ENCODE data around the gene DHODH. TPM values are rescaled to one million over a fixed set of nuclear protein-coding genes. Genes with fewer than 3 reads are reported as not detected.
A peak's percentile ranks its signal among the peaks of the same experiment; 100 is the strongest.
"Not testable (repeated sequence)": the region's sequence is repeated elsewhere in the genome, so short reads cannot be mapped to it uniquely, and the experiment has no call there.

Gene DHODH
- total RNA-seq, 1 donor from 2014 or later: 6.2 TPM

DNA sequence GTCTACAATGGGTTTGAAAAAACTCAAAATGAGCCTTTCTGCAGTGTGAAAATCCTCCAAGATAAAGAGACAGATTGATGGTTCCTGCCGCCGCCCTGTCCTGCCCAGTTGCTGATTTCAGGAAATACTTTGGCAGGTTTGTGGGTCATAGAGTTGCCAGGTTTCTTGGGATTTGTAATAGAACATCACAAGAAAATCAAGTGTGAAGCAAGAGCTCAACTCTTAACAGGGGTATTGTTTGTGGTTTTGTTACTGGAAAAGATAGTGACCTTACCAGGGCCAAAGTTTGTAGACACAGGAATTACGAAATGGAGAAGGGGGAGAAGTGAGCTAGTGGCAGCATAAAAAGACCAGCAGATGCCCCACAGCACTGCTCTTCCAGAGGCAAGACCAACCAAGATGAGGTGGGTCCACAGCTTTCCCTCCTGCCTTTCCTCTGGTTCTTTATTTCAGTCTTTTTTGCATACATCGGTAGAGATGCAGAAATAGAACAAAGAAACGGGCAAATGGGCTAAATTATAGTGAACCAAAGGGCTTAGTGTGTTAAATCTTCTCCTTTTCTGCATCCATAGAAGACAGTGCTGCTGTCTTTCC lies 45.8 kb downstream of the DHODH start, which contains the start of gene HP:
Gene HP (plus strand): TSS at position 252 of the 594 bp plus-strand sequence. CDS start 148 bp downstream, at position 400.
- ATAC-seq: not testable (repeated sequence)

DNA sequence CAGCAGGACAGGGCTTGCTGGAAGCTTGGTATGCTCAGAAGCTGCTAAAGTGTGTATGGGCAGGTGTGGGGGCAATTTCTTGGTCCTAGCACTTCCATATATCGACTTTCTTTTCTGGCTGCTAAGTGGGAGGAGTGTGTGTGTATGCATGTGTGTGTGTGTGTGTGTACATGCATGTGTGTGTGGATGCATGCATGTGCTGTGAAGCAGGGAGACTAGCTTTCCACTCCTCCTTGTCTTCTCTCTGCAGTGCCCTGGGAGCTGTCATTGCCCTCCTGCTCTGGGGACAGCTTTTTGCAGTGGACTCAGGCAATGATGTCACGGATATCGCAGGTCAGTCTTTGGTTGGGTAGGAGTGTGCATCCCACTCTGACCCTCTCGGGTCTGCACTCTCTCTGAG lies 47.4 kb downstream of the DHODH start:
- no peak for ATAC-seq

DNA sequence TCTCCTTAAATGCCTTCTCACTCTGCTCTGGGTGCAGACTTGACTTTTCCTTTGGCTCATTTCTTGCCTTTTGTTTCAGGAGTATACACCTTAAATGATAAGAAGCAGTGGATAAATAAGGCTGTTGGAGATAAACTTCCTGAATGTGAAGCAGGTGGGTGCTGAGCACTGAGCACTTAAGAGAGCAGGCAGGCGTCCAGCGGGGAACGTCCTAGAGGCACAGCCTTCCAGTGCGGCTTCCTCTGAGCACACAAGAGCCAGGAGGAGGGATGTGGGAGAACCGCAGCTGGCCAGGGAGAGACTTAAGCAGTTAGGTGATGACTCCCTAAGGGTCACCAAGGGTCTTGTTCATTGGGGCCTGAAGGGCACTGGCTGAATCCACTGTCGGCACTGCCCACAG lies 48.8 kb downstream of the DHODH start:
- not testable (repeated sequence) for ATAC-seq

DNA sequence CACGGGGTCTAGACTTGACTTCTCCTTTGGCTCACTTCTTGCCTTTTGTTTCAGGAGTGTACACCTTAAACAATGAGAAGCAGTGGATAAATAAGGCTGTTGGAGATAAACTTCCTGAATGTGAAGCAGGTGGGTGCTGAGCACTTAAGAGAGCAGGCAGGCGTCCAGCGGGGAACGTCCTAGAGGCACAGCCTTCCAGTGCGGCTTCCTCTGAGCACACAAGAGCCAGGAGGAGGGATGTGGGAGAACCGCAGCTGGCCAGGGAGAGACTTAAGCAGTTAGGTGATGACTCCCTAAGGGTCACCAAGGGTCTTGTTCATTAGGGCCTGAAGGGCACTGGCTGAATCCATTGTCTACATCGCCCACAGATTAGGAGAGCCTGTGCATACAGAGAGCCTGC lies 50.5 kb downstream of the DHODH start:
- ATAC-seq: not testable (repeated sequence)

DNA sequence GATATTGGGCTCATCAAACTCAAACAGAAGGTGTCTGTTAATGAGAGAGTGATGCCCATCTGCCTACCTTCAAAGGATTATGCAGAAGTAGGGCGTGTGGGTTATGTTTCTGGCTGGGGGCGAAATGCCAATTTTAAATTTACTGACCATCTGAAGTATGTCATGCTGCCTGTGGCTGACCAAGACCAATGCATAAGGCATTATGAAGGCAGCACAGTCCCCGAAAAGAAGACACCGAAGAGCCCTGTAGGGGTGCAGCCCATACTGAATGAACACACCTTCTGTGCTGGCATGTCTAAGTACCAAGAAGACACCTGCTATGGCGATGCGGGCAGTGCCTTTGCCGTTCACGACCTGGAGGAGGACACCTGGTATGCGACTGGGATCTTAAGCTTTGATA lies 51.9 kb downstream of the DHODH start:
- ATAC-seq: no peak

DNA sequence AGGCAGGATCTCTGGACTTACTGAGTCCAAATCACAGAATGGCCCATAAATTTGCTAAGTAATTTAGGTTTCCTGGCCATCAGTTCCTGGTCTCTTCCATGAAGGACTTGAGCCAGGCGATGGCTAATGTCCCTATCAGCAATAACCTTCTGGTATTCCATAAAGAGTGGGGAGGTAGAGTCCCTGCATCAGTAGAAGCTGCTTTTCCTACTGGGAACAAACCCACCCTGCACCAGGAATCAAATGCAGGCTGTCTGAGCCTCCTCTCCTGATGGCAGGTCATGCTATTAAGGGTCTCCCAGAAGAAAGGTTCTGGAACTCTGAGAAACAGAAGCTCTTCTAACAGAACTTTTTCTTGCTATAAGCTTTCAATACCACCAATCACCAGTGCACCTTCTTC lies 53.0 kb downstream of the DHODH start:
- no peak for ATAC-seq

DNA sequence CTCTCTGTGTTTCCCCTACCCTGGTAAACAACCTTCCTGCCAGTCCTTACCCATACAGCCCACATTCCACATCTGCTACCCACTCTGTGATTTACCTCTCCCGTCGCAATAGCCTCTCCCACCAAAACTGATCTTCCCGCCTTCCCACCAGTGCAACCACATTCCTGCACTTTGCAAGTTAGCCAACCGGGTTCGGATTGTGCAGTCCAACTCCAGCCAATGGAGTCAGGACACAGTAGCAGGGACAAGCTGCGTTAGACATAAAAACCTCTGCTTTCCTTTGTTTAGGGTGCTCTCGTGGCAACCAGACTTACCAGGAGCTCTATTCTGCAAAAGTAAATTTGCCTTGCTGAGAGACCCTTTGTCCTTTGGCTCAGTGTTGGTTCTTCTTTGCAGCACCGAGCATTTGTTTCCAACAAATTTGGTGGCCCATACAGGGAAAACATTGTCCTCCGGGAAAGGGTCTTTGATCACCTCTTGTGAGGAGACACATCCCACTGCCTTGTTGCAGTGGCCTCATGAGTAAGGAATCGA lies 55.9 kb downstream of the DHODH start:
- ATAC-seq: no peak

DNA sequence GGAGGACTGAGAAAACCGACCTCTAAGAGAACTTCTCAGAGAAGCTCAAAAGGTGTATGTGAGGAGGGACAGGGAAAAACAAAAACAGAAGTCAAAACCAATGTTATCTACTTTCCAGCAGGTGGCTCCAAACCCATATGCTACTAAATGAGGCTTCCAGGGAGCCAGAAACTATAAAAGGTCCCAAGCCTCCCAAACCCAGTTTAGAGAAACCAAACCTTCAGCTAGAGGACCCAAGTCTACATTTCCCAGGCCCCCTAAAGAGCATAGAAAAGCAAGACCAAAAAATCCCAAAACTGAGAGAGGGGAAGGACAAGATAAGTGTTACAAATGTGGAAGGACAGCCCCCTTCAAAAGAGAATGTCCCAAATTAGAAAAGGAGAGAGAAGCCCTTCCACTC lies 58.2 kb downstream of the DHODH start:
- peak; percentile 47 for ATAC-seq

DNA sequence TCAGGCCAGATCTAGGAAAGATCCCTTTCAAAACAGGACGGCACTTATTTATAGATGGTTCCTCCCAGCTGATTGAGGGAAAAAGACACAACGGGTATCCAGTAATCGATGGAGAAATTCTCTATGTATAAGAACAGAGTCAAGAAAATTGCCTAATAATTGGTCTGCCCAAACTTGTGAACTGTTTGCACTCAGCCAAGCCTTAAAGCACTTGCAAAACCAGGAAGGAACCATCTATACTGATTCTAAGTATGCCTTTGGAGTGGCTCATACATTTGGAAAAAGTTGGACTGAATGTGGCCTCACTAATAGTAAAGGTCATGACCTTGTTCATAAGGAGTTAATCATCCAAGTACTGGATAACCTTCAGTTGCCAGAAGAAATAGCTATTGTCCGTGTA lies 60.4 kb downstream of the DHODH start:
- ATAC-seq: peak; percentile 47

DNA sequence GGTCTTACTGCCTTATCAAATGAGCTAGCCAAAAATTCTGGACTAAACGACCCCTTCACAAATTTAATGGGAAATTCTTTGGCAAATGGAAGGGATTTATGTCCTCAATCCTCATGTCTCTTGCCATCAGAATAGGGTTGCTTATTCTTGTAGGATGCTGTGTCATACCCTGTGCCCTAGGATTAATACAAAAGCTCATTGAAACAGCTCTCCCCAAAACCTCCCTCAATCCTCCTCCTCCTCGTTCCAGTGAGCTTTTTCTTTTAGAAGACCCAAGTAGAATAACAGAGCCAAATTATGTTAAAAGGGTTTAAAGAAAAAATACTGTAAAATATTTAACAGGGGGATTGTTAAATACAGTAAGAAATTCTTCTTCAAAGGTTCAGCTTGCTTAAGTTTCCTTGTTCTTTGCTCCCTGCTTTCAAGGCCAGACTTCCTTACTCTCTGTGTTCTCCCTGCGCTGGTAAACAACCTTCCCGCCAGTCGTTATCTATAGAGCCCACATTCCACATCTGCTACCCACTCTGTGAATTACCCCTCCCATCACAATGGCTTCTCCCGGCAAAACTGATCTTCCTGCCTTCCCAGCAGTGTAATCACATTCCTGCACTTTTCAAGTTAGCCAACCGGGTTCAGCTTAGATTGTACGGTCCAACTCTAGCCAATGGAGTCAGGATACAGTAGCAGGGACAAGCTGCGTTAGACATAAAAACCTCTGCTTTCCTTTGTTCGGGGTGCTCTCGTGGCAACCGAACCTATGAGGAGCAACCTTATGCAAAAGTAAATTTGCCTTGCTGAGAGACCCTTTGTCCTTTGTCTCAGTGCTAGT lies 64.2 kb downstream of the DHODH start:
- no peak for ATAC-seq

DNA sequence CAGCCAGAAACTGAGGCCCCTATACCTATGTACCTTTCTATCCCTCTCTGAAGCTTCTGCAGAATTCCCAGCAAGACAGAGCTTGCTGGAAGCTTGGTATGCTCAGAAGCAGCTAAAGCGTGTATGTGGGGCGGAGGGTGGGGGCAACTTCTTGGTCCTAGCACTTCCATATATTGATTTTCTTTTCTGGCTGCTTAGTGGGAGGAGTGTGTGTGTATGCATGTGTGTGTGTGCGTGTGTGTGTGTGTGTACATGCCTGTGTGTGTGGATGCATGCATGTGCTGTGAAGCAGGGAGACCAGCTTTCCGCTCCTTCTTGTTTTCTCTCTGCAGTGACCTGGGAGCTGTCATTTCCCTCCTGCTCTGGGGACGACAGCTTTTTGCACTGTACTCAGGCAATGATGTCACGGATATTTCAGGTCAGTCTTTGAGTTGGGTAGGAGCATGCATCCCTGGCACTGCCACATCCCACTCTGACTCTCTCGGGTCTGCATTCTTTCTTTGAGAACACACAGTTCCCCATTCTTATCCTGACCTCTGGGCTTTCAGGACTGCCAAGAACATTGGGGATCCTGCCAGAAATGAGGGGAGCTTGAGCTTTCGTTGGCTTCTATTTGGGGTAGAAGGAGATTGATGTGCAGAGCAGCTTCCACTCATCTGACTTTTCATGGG lies 65.2 kb downstream of the DHODH start:
- no peak for ATAC-seq

DNA sequence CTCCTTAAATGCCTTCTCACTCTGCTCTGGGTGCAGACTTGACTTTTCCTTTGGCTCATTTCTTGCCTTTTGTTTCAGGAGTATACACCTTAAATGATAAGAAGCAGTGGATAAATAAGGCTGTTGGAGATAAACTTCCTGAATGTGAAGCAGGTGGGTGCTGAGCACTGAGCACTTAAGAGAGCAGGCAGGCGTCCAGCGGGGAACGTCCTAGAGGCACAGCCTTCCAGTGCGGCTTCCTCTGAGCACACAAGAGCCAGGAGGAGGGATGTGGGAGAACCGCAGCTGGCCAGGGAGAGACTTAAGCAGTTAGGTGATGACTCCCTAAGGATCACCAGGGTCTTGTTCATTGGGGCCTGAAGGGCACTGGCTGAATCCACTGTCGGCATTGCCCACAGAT lies 66.5 kb downstream of the DHODH start:
- not testable (repeated sequence) for ATAC-seq

Other genes with a start within 250 kb of the DHODH start
- 74.9 TPM for gene AP1G1, start 199.9 kb upstream of the DHODH start, total RNA-seq
- gene ATXN1L, start 162.8 kb upstream of the DHODH start, total RNA-seq: 12.5 TPM
- gene ZNF821, start 124.6 kb upstream of the DHODH start, total RNA-seq: 4.7 TPM
- 86.7 TPM for gene IST1, start 113.2 kb upstream of the DHODH start, total RNA-seq
- gene PKD1L3, start 8.3 kb upstream of the DHODH start, total RNA-seq: not detected
- 6.2 TPM for gene HP, start 45.8 kb downstream of the DHODH start, total RNA-seq
- not detected for gene HPR, start 54.5 kb downstream of the DHODH start, total RNA-seq
- 10.0 TPM for gene TXNL4B, start 84.9 kb downstream of the DHODH start, total RNA-seq
- 29.5 TPM for gene DHX38, start 85.1 kb downstream of the DHODH start, total RNA-seq
- 2.0 TPM for gene PMFBP1, start 163.4 kb downstream of the DHODH start, total RNA-seq

Data from esophagus mucosa (tissue), 1 donor.